GM12874 (cell line): ENCODE data around the gene FLT4.

ENCODE experiments used
- TF ChIP-seq, protein P1 (sequence below): IDR thresholded peaks from 2 replicates; pipeline ENCODE4 v1.5.1; 2011; ENCODE audit warnings: low read depth, mild to moderate bottlenecking, control low read depth, low read length, moderate library complexity; ENCODE audit not compliant: insufficient read depth

FLT4 gene

DNA sequence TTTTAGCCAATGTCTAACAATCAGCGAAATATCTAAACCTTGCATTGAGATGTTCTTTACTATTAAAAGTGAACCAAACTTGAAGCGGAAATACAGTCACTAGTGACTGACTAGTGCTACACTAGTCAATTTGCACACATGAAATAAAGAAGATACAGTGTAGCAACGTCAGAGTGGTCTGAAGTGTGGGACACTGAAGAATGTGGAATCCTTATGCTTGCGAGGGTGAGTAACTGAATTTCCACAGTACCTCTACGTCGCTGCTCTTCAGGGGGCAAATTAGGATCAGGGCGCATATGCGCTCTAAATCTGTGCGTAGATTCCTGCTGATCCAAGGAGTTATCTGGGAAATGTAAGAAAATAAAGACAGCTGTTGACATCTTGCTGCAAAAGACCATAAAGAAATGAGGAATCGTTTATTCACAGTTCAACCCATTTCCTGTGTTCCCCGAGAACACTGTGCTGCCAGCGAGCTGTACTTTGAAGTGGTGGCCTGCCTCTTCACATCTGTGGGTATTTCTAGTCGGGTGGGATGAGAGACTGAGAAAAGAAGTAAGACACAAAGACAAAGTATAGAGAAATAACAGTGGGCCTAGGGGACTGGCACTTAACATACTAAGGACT lies 39.8 kb upstream of the FLT4 start:
- TF ChIP-seq, protein P1, sequence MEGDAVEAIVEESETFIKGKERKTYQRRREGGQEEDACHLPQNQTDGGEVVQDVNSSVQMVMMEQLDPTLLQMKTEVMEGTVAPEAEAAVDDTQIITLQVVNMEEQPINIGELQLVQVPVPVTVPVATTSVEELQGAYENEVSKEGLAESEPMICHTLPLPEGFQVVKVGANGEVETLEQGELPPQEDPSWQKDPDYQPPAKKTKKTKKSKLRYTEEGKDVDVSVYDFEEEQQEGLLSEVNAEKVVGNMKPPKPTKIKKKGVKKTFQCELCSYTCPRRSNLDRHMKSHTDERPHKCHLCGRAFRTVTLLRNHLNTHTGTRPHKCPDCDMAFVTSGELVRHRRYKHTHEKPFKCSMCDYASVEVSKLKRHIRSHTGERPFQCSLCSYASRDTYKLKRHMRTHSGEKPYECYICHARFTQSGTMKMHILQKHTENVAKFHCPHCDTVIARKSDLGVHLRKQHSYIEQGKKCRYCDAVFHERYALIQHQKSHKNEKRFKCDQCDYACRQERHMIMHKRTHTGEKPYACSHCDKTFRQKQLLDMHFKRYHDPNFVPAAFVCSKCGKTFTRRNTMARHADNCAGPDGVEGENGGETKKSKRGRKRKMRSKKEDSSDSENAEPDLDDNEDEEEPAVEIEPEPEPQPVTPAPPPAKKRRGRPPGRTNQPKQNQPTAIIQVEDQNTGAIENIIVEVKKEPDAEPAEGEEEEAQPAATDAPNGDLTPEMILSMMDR, result no peak

DNA sequence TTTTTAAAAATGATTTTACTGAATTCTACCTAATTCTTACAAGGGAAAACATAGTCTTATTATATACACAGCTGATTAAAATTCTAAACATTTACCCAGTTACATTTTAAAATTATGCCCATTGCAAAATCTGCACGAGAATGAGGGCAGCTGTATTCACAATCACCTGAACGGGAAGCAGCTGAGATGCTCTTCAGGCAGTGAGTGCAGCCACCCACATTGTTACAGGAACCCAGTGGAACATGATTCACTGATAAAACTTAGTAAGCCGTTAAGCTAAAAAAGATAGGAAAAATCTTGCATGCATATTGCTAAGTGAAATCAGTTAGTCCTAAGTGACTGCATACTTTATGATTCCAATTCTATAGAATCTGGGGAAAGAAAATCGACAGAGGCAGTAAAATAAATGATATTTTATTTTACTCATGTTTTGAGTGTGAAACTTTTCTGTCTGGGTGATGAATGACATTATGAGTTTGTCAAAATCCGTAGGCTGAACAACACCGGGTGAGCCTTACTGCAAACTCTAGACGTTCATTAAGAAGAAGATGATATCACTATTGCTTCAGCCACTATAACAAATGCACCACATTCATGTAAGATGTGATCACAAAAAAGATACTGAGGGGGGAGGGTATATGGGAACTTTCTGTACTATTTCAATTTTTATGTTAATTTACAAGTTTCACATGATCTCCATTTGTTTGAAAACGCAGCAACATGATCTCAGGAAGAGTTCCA lies 39.1 kb upstream of the FLT4 start:
- TF ChIP-seq, protein P1, result no peak

DNA sequence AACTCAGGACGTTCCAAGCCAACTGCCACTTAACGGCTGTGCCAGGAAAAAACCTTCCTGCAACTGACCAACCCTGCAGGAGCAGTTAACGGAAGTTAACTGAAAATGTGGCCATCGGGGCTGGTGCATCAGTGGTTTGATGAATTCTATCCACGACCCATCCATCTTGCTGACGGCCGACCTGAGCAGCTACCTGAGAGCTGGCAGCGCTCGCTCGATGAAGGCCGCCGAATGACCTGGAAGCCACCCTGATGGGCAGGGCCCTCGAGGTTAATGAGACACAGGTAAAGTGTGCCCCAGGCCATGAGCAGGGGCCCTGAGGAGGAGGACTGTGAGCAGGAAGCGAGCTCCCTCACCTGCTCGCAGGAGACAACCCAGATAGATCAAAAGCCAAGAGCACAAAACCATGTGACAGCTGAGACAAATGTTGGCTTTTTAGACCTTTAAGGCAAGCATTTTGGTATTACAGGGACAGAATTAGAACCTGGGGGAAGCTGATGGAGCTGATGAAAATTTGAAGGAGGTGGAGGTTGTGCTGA lies 35.3 kb upstream of the FLT4 start:
- TF ChIP-seq, protein P1, result no peak

DNA sequence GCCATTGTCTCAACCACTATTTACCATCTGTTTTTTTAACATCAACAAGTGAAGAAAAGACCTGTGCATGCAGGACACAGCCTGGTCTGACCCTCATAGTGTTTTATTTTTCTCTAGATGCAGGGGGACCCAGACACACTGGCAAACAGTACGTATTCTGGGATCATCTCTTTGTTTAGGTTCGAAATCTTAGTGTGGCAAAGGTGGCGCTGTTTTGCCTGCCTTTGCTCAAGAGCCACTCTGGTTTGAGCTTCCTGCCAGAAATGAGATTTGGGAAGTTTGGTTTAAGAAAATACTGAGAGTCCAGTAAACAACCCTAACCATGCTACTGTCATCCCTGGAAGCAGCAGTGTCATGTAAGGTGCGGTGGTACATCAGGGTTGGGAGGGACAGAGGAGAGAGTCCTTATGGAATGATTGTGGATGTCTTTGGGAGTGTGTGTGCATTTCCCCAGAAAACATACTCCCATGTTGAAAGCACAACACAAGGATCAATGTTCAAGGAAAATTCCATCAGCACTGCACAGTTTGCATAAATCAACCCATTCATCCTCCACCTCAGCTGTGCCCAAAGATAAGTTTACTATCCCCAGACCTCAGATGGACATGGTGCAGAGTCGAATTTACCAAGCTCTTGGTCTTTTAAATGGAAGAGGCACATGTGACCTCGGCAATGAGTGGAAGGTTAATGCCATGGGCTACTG lies 34.0 kb upstream of the FLT4 start:
- TF ChIP-seq, protein P1, result no peak

DNA sequence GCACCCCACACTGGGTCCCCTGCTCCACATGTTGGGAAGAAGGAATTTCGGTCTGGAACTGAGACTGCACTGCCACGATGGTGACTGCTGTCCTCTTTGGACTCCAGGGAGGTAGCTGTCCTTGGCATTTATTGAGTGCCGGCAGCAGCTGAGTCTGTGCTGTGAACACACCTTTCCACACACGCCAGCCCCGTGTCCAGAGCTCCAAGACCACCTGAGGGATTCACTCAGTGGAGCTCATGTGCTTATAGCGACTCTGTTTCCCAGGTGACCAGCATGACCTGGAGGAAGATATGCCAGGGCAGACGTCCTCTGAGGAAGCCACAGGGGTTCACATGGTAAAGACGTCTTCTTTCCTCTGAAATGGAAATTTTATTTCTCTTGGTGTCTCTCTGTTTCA lies 33.2 kb upstream of the FLT4 start:
- TF ChIP-seq, protein P1, result no peak

DNA sequence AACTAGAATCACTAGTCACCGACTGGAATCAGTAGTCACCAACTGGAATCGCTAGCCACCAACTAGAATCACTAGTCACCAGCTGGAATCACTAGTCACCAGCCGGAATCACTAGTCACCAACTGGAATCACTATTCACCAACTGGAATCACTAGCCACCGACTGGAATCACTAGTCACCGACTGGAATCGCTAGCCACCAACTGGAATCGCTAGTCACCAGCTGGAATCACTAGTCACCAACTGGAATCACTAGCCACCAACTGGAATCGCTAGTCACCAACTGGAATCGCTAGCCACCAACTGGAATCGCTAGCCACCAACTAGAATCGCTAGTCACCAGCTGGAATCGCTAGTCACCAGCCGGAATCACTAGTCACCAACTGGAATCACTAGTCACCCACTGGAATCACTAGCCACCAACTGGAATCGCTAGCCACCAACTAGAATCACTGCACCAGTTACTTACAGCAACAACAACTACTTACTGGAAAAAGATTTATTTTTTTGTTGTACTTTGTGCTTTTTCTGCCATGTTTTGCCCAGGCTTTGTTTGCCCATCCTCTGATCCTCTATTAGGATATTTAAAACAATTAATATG lies 25.7 kb upstream of the FLT4 start:
- TF ChIP-seq, protein P1, result no peak
